ENCODE measurements around the gene ADGRB3.

ADGRB3 gene

DNA sequence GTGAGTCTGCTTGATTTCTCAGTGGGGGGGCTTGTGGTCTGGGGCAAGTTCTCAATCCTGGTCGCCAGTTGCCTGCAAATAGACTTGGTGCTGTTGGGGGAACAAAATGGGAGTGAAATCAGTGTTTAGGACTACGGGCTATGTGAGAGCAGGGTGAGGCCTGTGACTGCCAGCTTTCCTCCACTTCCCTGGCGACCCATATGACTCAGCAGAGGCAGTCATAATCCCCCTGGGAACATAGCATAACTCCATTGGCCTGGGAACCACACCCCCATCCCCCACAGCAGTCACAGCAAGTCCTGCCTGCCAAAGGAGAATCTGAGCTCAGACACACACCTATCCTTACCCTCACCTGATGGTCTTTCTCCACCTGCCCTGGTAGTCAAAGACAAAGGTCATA is 773.8 kb downstream of the ADGRB3 start:
- no peak overlapping the region for H3K4me3 ChIP-seq (replicated peaks; ENCODE audit: low read depth, low read length)
- TF ChIP-seq, protein P1, sequence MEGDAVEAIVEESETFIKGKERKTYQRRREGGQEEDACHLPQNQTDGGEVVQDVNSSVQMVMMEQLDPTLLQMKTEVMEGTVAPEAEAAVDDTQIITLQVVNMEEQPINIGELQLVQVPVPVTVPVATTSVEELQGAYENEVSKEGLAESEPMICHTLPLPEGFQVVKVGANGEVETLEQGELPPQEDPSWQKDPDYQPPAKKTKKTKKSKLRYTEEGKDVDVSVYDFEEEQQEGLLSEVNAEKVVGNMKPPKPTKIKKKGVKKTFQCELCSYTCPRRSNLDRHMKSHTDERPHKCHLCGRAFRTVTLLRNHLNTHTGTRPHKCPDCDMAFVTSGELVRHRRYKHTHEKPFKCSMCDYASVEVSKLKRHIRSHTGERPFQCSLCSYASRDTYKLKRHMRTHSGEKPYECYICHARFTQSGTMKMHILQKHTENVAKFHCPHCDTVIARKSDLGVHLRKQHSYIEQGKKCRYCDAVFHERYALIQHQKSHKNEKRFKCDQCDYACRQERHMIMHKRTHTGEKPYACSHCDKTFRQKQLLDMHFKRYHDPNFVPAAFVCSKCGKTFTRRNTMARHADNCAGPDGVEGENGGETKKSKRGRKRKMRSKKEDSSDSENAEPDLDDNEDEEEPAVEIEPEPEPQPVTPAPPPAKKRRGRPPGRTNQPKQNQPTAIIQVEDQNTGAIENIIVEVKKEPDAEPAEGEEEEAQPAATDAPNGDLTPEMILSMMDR (IDR thresholded peaks at IDR 0.05; ENCODE audit: low read depth, low read length, missing control alignments), result no peak
- no peak for DNase-seq (ENCODE audit: extremely low read depth, low read depth)

DNA sequence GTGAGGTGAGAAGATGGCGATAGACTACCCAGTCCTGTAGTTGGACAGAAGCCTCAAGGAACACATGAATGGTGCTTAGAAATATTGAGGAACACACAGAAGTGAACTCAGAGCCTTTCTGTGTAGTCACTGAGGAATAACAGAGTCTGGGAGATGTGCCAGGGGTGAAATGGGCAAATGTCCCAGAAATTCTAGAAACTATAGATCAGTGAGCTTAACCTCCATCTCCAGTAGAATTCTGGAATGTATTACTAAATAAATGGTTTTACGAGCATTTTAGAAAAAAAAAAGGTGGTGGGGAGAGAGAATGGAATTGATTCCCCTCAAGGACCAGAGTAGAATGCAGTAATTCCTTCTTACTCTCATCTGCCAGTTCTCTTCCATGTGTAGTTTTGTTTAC is 781.7 kb downstream of the ADGRB3 start:
- no peak for DNase-seq (ENCODE audit: extremely low read depth, low read depth)
- TF ChIP-seq, protein P1 (IDR thresholded peaks at IDR 0.05; ENCODE audit: low read depth, low read length, missing control alignments), result no peak
- H3K4me3 ChIP-seq (replicated peaks; ENCODE audit: low read depth, low read length), result no peak overlapping the region

DNA sequence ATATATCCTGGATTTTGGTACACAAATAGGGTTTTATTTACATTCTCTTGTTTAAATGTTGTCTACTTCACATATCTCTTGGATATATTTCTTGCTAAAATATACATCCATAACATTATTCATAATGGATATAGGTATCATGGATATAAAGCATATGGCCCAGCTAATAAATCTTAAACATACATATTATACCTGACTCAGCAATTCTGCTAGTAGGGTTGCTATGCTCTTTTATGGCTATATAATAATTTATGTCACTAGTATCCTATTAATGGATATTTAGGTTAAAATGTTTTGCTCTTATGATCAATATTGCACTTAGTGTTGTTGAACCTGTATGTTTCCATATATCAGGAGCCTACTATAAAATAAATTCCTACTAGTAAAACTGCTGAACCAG is 786.2 kb downstream of the ADGRB3 start:
- no peak overlapping the region for H3K4me3 ChIP-seq (replicated peaks; ENCODE audit: low read depth, low read length)
- DNase-seq (ENCODE audit: extremely low read depth, low read depth), result no peak
- TF ChIP-seq, protein P1 (IDR thresholded peaks at IDR 0.05; ENCODE audit: low read depth, low read length, missing control alignments), result no peak

DNA sequence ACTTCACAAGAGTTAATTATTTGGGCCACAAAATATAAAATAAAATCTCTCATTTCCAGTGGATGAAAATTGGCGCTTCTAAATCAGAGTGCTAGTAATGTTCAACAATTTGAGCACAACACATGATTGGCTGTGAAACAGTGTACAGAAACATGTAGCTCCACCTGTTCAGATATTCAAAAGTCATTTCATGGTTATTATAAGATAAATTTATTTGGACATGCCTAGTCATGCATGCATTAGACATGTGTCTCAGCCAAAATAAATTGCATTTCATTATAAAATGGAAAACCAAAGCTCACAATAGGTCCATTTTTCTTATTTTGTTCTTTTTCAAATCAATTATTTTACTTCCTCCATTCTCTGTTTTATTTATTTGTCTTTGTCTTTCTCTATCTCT is 786.9 kb downstream of the ADGRB3 start:
- TF ChIP-seq, protein P1 (IDR thresholded peaks at IDR 0.05; ENCODE audit: low read depth, low read length, missing control alignments), result no peak
- no peak for DNase-seq (ENCODE audit: extremely low read depth, low read depth)
- H3K4me3 ChIP-seq (replicated peaks; ENCODE audit: low read depth, low read length), result no peak overlapping the region

DNA sequence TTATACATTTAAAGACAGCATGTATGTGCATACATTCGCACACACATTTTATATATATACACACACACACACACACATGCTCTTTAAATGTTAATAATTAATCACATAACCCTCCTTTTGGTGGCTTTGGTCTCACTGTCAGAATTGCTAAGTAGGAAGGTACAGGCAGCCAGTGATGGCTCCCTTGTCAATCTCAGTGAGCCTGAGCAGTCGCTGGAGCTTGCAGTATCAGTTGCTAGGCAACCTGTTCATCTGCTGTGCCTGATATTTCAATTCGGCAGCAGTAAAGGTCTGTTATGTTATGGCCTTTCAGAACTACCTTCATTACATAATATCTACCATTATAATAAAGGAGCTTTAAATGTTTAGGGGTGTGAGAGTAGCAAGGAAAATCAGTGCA is 787.4 kb downstream of the ADGRB3 start:
- H3K4me3 ChIP-seq (replicated peaks; ENCODE audit: low read depth, low read length), result no peak overlapping the region
- no peak for DNase-seq (ENCODE audit: extremely low read depth, low read depth)
- TF ChIP-seq, protein P1 (IDR thresholded peaks at IDR 0.05; ENCODE audit: low read depth, low read length, missing control alignments), result no peak

DNA sequence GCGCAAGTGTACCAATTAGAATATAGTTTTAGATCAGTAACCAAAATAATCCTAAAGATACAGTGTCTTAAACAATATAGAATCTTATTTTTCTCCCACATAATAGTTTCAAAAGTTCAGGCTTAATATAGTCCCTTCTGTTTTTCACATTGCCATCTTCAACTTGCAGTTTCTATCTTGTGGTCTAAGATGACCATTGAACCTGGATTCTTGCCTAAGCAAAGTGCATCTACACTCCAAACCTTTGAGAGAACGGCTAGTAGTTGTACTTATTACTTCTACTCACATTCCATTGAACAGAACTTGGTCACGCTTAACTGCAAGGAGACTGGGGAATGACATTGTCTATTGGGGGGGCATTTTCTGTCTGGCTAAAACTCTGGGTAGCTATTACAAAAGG is 788.7 kb downstream of the ADGRB3 start:
- no peak for DNase-seq (ENCODE audit: extremely low read depth, low read depth)

DNA sequence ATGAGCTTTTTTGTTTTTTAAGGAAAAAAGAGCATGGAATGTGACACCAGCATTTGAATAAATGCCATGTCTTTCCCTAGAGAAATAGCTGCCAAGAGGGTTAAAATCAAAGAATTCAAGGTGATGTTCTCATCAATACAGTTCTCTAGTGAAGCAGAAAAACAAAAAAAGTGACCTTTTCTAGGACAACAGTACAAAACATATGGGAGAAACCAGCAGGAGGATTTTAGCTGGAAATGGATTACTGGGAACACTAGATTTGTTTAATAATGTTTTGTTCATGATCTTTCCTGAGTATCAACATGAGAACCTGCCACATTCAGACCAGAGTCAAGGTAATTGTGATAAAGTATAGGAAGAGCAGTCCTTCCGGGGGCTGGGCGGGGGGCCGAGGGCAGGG is 789.5 kb downstream of the ADGRB3 start:
- no peak overlapping the region for H3K4me3 ChIP-seq (replicated peaks; ENCODE audit: low read depth, low read length)
- TF ChIP-seq, protein P1 (IDR thresholded peaks at IDR 0.05; ENCODE audit: low read depth, low read length, missing control alignments), result no peak
- no peak for DNase-seq (ENCODE audit: extremely low read depth, low read depth)

More for the DNA sequence above, 788.7 kb downstream of the ADGRB3 start:
- TF ChIP-seq, protein P1 (IDR thresholded peaks at IDR 0.05; ENCODE audit: low read depth, low read length, missing control alignments), result no peak
- H3K4me3 ChIP-seq (replicated peaks; ENCODE audit: low read depth, low read length), result no peak overlapping the region
